ENCODE data around the gene TRAFD1. TPM values are rescaled to one million over a fixed set of nuclear protein-coding genes. Genes with fewer than 3 reads are reported as not detected.
A peak's percentile ranks its signal among the peaks of the same experiment; 100 is the strongest.
"Not testable (repeated sequence)": the region's sequence is repeated elsewhere in the genome, so short reads cannot be mapped to it uniquely, and the experiment has no call there.

Gene TRAFD1
- polyA plus RNA-seq, result 73.0 TPM

- Mint-ChIP-seq H3K36me3 (no peaks in the 10 kb centered on the region), H3K4me1 (peaks cover 27 to 31% (median 30%) of the 10 kb centered on the region in 3 donors), H3K4me3 (peak within 1 kb of the TSS; percentile 88 to 94 (median 90)), H3K27me3 (no peaks in the 10 kb centered on the region), H3K27ac (peak within 1 kb of the TSS; percentile 52 to 94 (median 88)), H3K9me3 (no peaks in the 10 kb centered on the region)
These were observed at the start of gene TRAFD1 for GRCh38 chr12:112125250-112125999. TRAFD1 (plus strand) TSS chr12:112125560; CDS start chr12:112130523, 4,963 bp downstream.

GRCh38 chr12:112087055-112087850, 38.1 kb upstream of the TRAFD1 start:
- Mint-ChIP-seq H3K27me3 (no peaks in the 10 kb centered on the region), H3K4me1 (peaks cover 5 to 13% (median 11%) of the 10 kb centered on the region in 3 donors), H3K4me3 (no peak overlapping the region), H3K9me3 (no peaks in the 10 kb centered on the region), H3K27ac (no peak overlapping the region), H3K36me3 (peaks cover 5% of the 10 kb centered on the region)

- Mint-ChIP-seq H3K27me3 (no peaks in the 10 kb centered on the region), H3K4me3 (no peak overlapping the region), H3K27ac (peak overlapping the region in 1 of 3 donors; percentile 6), H3K4me1 (peaks cover 5 to 13% (median 11%) of the 10 kb centered on the region in 3 donors), H3K9me3 (no peaks in the 10 kb centered on the region), H3K36me3 (peaks cover 5% of the 10 kb centered on the region)
These were observed 37.5 kb upstream of the TRAFD1 start for GRCh38 chr12:112087851-112088250.

GRCh38 chr12:112091563-112091962, 33.8 kb upstream of the TRAFD1 start:
- Mint-ChIP-seq H3K9me3 (no peaks in the 10 kb centered on the region), H3K36me3 (no peaks in the 10 kb centered on the region), H3K27me3 (no peaks in the 10 kb centered on the region), H3K4me1 (peaks cover 15 to 18% (median 17%) of the 10 kb centered on the region in 3 donors), H3K27ac (peak overlapping the region in 1 of 3 donors; percentile 43), H3K4me3 (no peak overlapping the region)

GRCh38 chr12:112096070-112096469, 29.3 kb upstream of the TRAFD1 start:
- Mint-ChIP-seq H3K36me3 (no peaks in the 10 kb centered on the region), H3K4me1 (peaks cover 18 to 26% (median 23%) of the 10 kb centered on the region in 3 donors)

GRCh38 chr12:112096667-112097066, 28.7 kb upstream of the TRAFD1 start:
- Mint-ChIP-seq H3K36me3 (no peaks in the 10 kb centered on the region), H3K27me3 (no peaks in the 10 kb centered on the region), H3K4me3 (peak overlapping the region in 1 of 4 donors; percentile 4), H3K9me3 (no peaks in the 10 kb centered on the region), H3K27ac (peak overlapping the region in 2 of 3 donors; percentile 35 to 56), H3K4me1 (peaks cover 18 to 27% (median 25%) of the 10 kb centered on the region in 3 donors)

More at GRCh38 chr12:112096070-112096469, 29.3 kb upstream of the TRAFD1 start:
- H3K27ac Mint-ChIP-seq, result peak overlapping the region in 2 of 3 donors; percentile 36 to 74
- H3K9me3 Mint-ChIP-seq, result no peaks in the 10 kb centered on the region
- H3K27me3 Mint-ChIP-seq, result no peaks in the 10 kb centered on the region
- H3K4me3 Mint-ChIP-seq, result no peak overlapping the region

- H3K4me3 Mint-ChIP-seq, result no peak overlapping the region
- H3K9me3 Mint-ChIP-seq, result no peaks in the 10 kb centered on the region
- H3K27me3 Mint-ChIP-seq, result no peaks in the 10 kb centered on the region
- H3K4me1 Mint-ChIP-seq, result peaks cover 18 to 29% (median 25%) of the 10 kb centered on the region in 3 donors
- no peaks in the 10 kb centered on the region for H3K36me3 Mint-ChIP-seq
- H3K27ac Mint-ChIP-seq, result no peak overlapping the region
These were observed 27.7 kb upstream of the TRAFD1 start for GRCh38 chr12:112097641-112098040.

GRCh38 chr12:112100500-112100899, 24.9 kb upstream of the TRAFD1 start:
- not testable (repeated sequence) for H3K9me3 Mint-ChIP-seq, H3K4me3 Mint-ChIP-seq, H3K36me3 Mint-ChIP-seq, H3K27me3 Mint-ChIP-seq, H3K27ac Mint-ChIP-seq
- peaks cover 24 to 39% (median 28%) of the 10 kb centered on the region in 3 donors for H3K4me1 Mint-ChIP-seq

- no peak overlapping the region for H3K4me3 Mint-ChIP-seq
- H3K27me3 Mint-ChIP-seq, result no peaks in the 10 kb centered on the region
- no peak overlapping the region for H3K27ac Mint-ChIP-seq
- no peaks in the 10 kb centered on the region for H3K36me3 Mint-ChIP-seq
- peaks cover 21 to 35% (median 27%) of the 10 kb centered on the region in 3 donors for H3K4me1 Mint-ChIP-seq
- no peaks in the 10 kb centered on the region for H3K9me3 Mint-ChIP-seq
These were observed 23.2 kb upstream of the TRAFD1 start for GRCh38 chr12:112102127-112102526.

GRCh38 chr12:112102746-112103145, 22.6 kb upstream of the TRAFD1 start:
- not testable (repeated sequence) for H3K9me3 Mint-ChIP-seq, H3K4me3 Mint-ChIP-seq, H3K27ac Mint-ChIP-seq, H3K36me3 Mint-ChIP-seq, H3K27me3 Mint-ChIP-seq
- peaks cover 23 to 41% (median 33%) of the 10 kb centered on the region in 3 donors for H3K4me1 Mint-ChIP-seq

- peaks cover 24 to 42% (median 37%) of the 10 kb centered on the region in 3 donors for H3K4me1 Mint-ChIP-seq
- no peaks in the 10 kb centered on the region for H3K36me3 Mint-ChIP-seq
- H3K27ac Mint-ChIP-seq, result peak overlapping the region in 2 of 3 donors; percentile 39 to 82
- no peaks in the 10 kb centered on the region for H3K9me3 Mint-ChIP-seq
- H3K4me3 Mint-ChIP-seq, result peak overlapping the region in 1 of 4 donors; percentile 58
- H3K27me3 Mint-ChIP-seq, result no peaks in the 10 kb centered on the region
These were observed 21.4 kb upstream of the TRAFD1 start for GRCh38 chr12:112103758-112104503.

- Mint-ChIP-seq H3K27ac (peak overlapping the region in 2 of 3 donors; percentile 0 to 31), H3K4me3 (peak overlapping the region in 3 of 4 donors; percentile 6 to 38 (median 27)), H3K36me3 (no peaks in the 10 kb centered on the region), H3K27me3 (no peaks in the 10 kb centered on the region), H3K9me3 (no peaks in the 10 kb centered on the region), H3K4me1 (peaks cover 28 to 43% (median 38%) of the 10 kb centered on the region in 3 donors)
These were observed 19.5 kb upstream of the TRAFD1 start for GRCh38 chr12:112105891-112106290.

- no peaks in the 10 kb centered on the region for H3K27me3 Mint-ChIP-seq
- H3K27ac Mint-ChIP-seq, result peak overlapping the region; percentile 89 to 97 (median 95)
- H3K4me3 Mint-ChIP-seq, result peak overlapping the region; percentile 93 to 99 (median 96)
- peaks cover 28 to 39% (median 33%) of the 10 kb centered on the region in 3 donors for H3K4me1 Mint-ChIP-seq
- no peaks in the 10 kb centered on the region for H3K36me3 Mint-ChIP-seq
- H3K9me3 Mint-ChIP-seq, result no peaks in the 10 kb centered on the region
These were observed 17.8 kb upstream of the TRAFD1 start for GRCh38 chr12:112107306-112108201.
